ENCODE data around the gene FAM124A. TPM values are rescaled to one million over a fixed set of nuclear protein-coding genes. Genes with fewer than 3 reads are reported as not detected.

Gene FAM124A
- total RNA-seq, 2 donors from 2014 or later = 49.7 to 56.6 TPM

DNA sequence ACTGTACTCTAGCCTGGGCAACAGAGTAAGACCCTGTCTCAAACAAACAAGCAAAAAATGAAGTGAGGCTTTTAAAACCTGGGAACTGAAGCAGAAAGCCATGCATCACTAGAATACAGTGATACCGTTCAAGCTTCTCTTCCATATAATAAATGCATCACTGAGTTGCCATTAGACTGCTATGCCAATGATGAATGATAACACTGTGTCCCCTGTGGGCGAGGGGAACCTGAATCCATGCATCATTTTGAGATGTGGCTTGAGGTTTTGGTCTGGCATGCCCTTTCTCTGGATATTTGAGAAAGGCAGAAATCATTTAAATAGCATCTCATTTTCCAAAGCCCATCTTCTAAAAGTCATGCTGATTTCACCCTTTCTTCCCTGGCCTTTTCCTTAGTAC is 1.5 kb upstream of the FAM124A start:
- peaks cover 53% of the 10 kb centered on the region for H3K4me1 Mint-ChIP-seq
- H3K36me3 Mint-ChIP-seq (ENCODE audit: low read depth) = peaks cover 13% of the 10 kb centered on the region
- H3K4me1 ChIP-seq (ENCODE audit: control insufficient read depth, insufficient read depth, low read length) = peaks cover 14% of the 10 kb centered on the region
- TF ChIP-seq, protein P1, sequence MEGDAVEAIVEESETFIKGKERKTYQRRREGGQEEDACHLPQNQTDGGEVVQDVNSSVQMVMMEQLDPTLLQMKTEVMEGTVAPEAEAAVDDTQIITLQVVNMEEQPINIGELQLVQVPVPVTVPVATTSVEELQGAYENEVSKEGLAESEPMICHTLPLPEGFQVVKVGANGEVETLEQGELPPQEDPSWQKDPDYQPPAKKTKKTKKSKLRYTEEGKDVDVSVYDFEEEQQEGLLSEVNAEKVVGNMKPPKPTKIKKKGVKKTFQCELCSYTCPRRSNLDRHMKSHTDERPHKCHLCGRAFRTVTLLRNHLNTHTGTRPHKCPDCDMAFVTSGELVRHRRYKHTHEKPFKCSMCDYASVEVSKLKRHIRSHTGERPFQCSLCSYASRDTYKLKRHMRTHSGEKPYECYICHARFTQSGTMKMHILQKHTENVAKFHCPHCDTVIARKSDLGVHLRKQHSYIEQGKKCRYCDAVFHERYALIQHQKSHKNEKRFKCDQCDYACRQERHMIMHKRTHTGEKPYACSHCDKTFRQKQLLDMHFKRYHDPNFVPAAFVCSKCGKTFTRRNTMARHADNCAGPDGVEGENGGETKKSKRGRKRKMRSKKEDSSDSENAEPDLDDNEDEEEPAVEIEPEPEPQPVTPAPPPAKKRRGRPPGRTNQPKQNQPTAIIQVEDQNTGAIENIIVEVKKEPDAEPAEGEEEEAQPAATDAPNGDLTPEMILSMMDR (conservative IDR thresholded peaks at IDR 0.05) = no peak
- 94 to 95% methylated on average over 2 of the region's 2 CpGs for WGBS, 2 experiments (ENCODE audit: insufficient coverage in 1 of 2, insufficient read length in 1 of 2)
- no peak overlapping the region for H3K4me3 ChIP-seq (ENCODE audit: low read length)
- no peak overlapping the region for H3K27ac ChIP-seq (ENCODE audit: low read depth, low read length)
- peaks cover 13% of the 10 kb centered on the region for H3K9me3 Mint-ChIP-seq
- peaks cover 9% of the 10 kb centered on the region for H3K36me3 ChIP-seq (ENCODE audit: control insufficient read depth, insufficient read depth, low read length)
- no peak for DNase-seq
- no peaks in the 10 kb centered on the region for H3K27me3 ChIP-seq (ENCODE audit: control insufficient read depth, insufficient read depth, low read length, poor library complexity, severe bottlenecking)
- H3K4me3 Mint-ChIP-seq = peak overlapping the region; percentile 91
- no peaks in the 10 kb centered on the region for H3K9me3 ChIP-seq (ENCODE audit: control insufficient read depth, low read length)
- H3K27ac Mint-ChIP-seq = peak overlapping the region; percentile 93
- H3K27me3 Mint-ChIP-seq (ENCODE audit: insufficient read depth) = peaks cover 5% of the 10 kb centered on the region
- no peak overlapping the region for H3K9ac ChIP-seq (ENCODE audit: extremely low read depth, low read length, poor library complexity, severe bottlenecking)

- H3K27me3 ChIP-seq (ENCODE audit: control insufficient read depth, insufficient read depth, low read length, poor library complexity, severe bottlenecking) = no peaks in the 10 kb centered on the region
- peaks cover 11% of the 10 kb centered on the region for H3K36me3 ChIP-seq (ENCODE audit: control insufficient read depth, insufficient read depth, low read length)
- TF ChIP-seq, protein P1 (conservative IDR thresholded peaks at IDR 0.05) = no peak
- peak overlapping the region; percentile 6 for H3K9ac ChIP-seq (ENCODE audit: extremely low read depth, low read length, poor library complexity, severe bottlenecking)
- Mint-ChIP-seq H3K27me3 (ENCODE audit: insufficient read depth) (peaks cover 5% of the 10 kb centered on the region), H3K36me3 (ENCODE audit: low read depth) (peaks cover 14% of the 10 kb centered on the region), H3K4me1 (peaks cover 54% of the 10 kb centered on the region), H3K9me3 (peaks cover 13% of the 10 kb centered on the region), H3K27ac (peak overlapping the region; percentile 93), H3K4me3 (peak overlapping the region; percentile 91)
- H3K9me3 ChIP-seq (ENCODE audit: control insufficient read depth, low read length) = no peaks in the 10 kb centered on the region
- DNase-seq = peak; percentile 57
- 36 to 50% methylated on average over 2 to 4 of the region's 4 CpGs for WGBS, 2 experiments (ENCODE audit: insufficient coverage in 1 of 2, insufficient read length in 1 of 2)
- peak overlapping the region; percentile 81 for H3K4me3 ChIP-seq (ENCODE audit: low read length)
- no peak overlapping the region for H3K27ac ChIP-seq (ENCODE audit: low read depth, low read length)
- H3K4me1 ChIP-seq (ENCODE audit: control insufficient read depth, insufficient read depth, low read length) = peaks cover 14% of the 10 kb centered on the region
These were observed 1.1 kb upstream of the FAM124A start for GRCh38 chr13:51221108-51221507.

- peaks cover 14% of the 10 kb centered on the region for H3K4me1 ChIP-seq (ENCODE audit: control insufficient read depth, insufficient read depth, low read length)
- H3K36me3 ChIP-seq (ENCODE audit: control insufficient read depth, insufficient read depth, low read length) = peaks cover 16% of the 10 kb centered on the region
- H3K4me3 ChIP-seq (ENCODE audit: low read length) = peak overlapping the region; percentile 81
- peak overlapping the region; percentile 93 for H3K27ac Mint-ChIP-seq
- no peak overlapping the region for H3K27ac ChIP-seq (ENCODE audit: low read depth, low read length)
- TF ChIP-seq, protein P1 (conservative IDR thresholded peaks at IDR 0.05) = no peak
- H3K4me1 Mint-ChIP-seq = peaks cover 58% of the 10 kb centered on the region
- H3K4me3 Mint-ChIP-seq = peak overlapping the region; percentile 91
- H3K27me3 Mint-ChIP-seq (ENCODE audit: insufficient read depth) = peaks cover under 1% of the 10 kb centered on the region
- peak; percentile 73 for DNase-seq
- H3K27me3 ChIP-seq (ENCODE audit: control insufficient read depth, insufficient read depth, low read length, poor library complexity, severe bottlenecking) = no peaks in the 10 kb centered on the region
- H3K9me3 Mint-ChIP-seq = peaks cover 9% of the 10 kb centered on the region
- H3K9ac ChIP-seq (ENCODE audit: extremely low read depth, low read length, poor library complexity, severe bottlenecking) = peak overlapping the region; percentile 17
- H3K36me3 Mint-ChIP-seq (ENCODE audit: low read depth) = peaks cover 20% of the 10 kb centered on the region
- no peaks in the 10 kb centered on the region for H3K9me3 ChIP-seq (ENCODE audit: control insufficient read depth, low read length)
- WGBS, 2 experiments (ENCODE audit: insufficient coverage in 1 of 2, insufficient read length in 1 of 2) = 1 to 13% methylated on average over 3 to 11 of the region's 11 CpGs
These were observed 543 bp upstream of the FAM124A start for GRCh38 chr13:51221674-51222036.

All from endodermal cell (in vitro differentiated cells).